ENCODE results near the gene PPM1B. TPM values are rescaled to one million over a fixed set of nuclear protein-coding genes. Genes with fewer than 3 reads are reported as not detected.

Gene PPM1B
- total and polyA plus RNA-seq, 9 of the 15 experiments (the other 6 are each of a cell fraction or from before 2014, with no cell fraction given): 8.9 to 44.0 (median 28.6) TPM

GRCh38 chr2:44167908-44168680 is 581 bp upstream of the PPM1B start (continued):
- TF ChIP-seq, protein P1, sequence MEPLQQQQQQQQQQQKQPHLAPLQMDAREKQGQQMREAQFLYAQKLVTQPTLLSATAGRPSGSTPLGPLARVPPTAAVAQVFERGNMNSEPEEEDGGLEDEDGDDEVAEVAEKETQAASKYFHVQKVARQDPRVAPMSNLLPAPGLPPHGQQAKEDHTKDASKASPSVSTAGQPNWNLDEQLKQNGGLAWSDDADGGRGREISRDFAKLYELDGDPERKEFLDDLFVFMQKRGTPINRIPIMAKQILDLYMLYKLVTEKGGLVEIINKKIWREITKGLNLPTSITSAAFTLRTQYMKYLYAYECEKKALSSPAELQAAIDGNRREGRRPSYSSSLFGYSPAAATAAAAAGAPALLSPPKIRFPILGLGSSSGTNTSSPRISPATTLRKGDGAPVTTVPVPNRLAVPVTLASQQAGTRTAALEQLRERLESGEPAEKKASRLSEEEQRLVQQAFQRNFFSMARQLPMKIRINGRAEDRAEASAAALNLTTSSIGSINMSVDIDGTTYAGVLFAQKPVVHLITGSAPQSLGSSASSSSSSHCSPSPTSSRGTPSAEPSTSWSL (CRISPR knock-in tag; IDR thresholded peaks at IDR 0.05; ENCODE audit: borderline replicate concordance): no peak
- TF ChIP-seq MAZ (CRISPR knock-in tag; conservative IDR thresholded peaks at IDR 0.05 in 1 of 2, IDR thresholded peaks at IDR 0.05 in 1 of 2): peak; percentile 84 to 94
- TF ChIP-seq ZNF197 (CRISPR knock-in tag; IDR thresholded peaks at IDR 0.05; ENCODE audit: low read depth): no peak
- no peak for TF ChIP-seq GABPB2 (CRISPR knock-in tag; conservative IDR thresholded peaks at IDR 0.05)
- no peak for TF ChIP-seq ZNF696 (CRISPR knock-in tag; conservative IDR thresholded peaks at IDR 0.05)
- TF ChIP-seq, protein P2, sequence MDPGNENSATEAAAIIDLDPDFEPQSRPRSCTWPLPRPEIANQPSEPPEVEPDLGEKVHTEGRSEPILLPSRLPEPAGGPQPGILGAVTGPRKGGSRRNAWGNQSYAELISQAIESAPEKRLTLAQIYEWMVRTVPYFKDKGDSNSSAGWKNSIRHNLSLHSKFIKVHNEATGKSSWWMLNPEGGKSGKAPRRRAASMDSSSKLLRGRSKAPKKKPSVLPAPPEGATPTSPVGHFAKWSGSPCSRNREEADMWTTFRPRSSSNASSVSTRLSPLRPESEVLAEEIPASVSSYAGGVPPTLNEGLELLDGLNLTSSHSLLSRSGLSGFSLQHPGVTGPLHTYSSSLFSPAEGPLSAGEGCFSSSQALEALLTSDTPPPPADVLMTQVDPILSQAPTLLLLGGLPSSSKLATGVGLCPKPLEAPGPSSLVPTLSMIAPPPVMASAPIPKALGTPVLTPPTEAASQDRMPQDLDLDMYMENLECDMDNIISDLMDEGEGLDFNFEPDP (CRISPR knock-in tag; IDR thresholded peaks at IDR 0.05): no peak
- peak; percentile 91 for TF ChIP-seq HINFP (tag; conservative IDR thresholded peaks at IDR 0.05; ENCODE audit: low read depth)
- no peak for TF ChIP-seq MCM3 (IDR thresholded peaks at IDR 0.05)
- TF ChIP-seq MTA3 (IDR thresholded peaks at IDR 0.05; ENCODE audit: borderline replicate concordance): peak; percentile 69; the same call in 1 of the 2 replicates
- no peak for TF ChIP-seq ZNF584 (CRISPR knock-in tag; IDR thresholded peaks at IDR 0.05; ENCODE audit: low read depth)
- no peak for TF ChIP-seq SOX6 (IDR thresholded peaks at IDR 0.05)
- no peak for TF ChIP-seq SRSF1 (IDR thresholded peaks at IDR 0.05; ENCODE audit: low read depth, low read length)
- TF ChIP-seq NR2F6 (CRISPR knock-in tag; IDR thresholded peaks at IDR 0.05): no peak
- no peak for TF ChIP-seq ZNF609 (CRISPR knock-in tag; IDR thresholded peaks at IDR 0.05; ENCODE audit: borderline replicate concordance)
- TF ChIP-seq ZNF121 (CRISPR knock-in tag; conservative IDR thresholded peaks at IDR 0.05): no peak
- TF ChIP-seq ZKSCAN1 (IDR thresholded peaks at IDR 0.05; ENCODE audit: low read depth, low read length): no peak
- TF ChIP-seq ZNF436 (CRISPR knock-in tag; IDR thresholded peaks at IDR 0.05): no peak
- peak; percentile 87 for TF ChIP-seq NEUROD1 (IDR thresholded peaks at IDR 0.05; ENCODE audit: borderline replicate concordance, low read depth, low read length, partially characterized antibody)

Measured in K562 (cell line).